ENCODE measurements around the gene RAPSN. TPM values are rescaled to one million over a fixed set of nuclear protein-coding genes. Genes with fewer than 3 reads are reported as not detected.

RAPSN gene
- total RNA-seq, 1 donor from 2014 or later, result 0.16 TPM

- peak overlapping the region; percentile 82 for H3K27ac Mint-ChIP-seq (ENCODE audit: unreplicated experiment)
- no peaks in the 10 kb centered on the region for H3K4me1 Mint-ChIP-seq
- H3K9me3 Mint-ChIP-seq, result no peaks in the 10 kb centered on the region
- no peak for DNase-seq (ENCODE audit: low read depth, low spot score)
- H3K4me3 Mint-ChIP-seq, result peak overlapping the region; percentile 61
- no peaks in the 10 kb centered on the region for H3K27me3 Mint-ChIP-seq (ENCODE audit: low read depth)
- TF ChIP-seq, protein P1, sequence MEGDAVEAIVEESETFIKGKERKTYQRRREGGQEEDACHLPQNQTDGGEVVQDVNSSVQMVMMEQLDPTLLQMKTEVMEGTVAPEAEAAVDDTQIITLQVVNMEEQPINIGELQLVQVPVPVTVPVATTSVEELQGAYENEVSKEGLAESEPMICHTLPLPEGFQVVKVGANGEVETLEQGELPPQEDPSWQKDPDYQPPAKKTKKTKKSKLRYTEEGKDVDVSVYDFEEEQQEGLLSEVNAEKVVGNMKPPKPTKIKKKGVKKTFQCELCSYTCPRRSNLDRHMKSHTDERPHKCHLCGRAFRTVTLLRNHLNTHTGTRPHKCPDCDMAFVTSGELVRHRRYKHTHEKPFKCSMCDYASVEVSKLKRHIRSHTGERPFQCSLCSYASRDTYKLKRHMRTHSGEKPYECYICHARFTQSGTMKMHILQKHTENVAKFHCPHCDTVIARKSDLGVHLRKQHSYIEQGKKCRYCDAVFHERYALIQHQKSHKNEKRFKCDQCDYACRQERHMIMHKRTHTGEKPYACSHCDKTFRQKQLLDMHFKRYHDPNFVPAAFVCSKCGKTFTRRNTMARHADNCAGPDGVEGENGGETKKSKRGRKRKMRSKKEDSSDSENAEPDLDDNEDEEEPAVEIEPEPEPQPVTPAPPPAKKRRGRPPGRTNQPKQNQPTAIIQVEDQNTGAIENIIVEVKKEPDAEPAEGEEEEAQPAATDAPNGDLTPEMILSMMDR (conservative IDR thresholded peaks at IDR 0.05), result no peak
- H3K36me3 Mint-ChIP-seq (ENCODE audit: low read depth), result peaks cover 6% of the 10 kb centered on the region
Measured at GRCh38 chr11:47415091-47415854, 33.7 kb downstream of the RAPSN start.

DNA sequence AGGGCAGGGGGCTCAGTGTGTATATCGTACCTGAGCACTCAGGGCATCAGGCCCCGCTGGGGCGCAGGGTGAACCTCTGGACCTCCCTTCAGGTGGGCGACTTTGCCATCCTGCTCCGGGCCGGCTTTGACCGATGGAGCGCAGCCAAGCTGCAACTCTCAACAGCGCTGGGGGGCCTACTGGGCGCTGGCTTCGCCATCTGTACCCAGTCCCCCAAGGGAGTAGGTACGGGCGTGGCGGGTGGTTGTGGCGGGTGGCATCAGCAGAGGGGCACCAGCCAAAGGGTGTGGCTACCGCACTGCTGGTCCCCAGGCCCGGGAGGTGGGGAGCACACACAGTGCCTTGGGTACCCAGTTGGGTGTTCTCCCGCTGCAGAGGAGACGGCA, 34.3 kb downstream of the RAPSN start:
- Mint-ChIP-seq H3K27me3 (ENCODE audit: low read depth) (no peaks in the 10 kb centered on the region), H3K4me1 (no peaks in the 10 kb centered on the region), H3K4me3 (no peak overlapping the region), H3K36me3 (ENCODE audit: low read depth) (peaks cover 6% of the 10 kb centered on the region), H3K27ac (ENCODE audit: unreplicated experiment) (no peak overlapping the region), H3K9me3 (no peaks in the 10 kb centered on the region)
- DNase-seq (ENCODE audit: low read depth, low spot score), result no peak
- TF ChIP-seq, protein P1 (conservative IDR thresholded peaks at IDR 0.05), result no peak

DNA sequence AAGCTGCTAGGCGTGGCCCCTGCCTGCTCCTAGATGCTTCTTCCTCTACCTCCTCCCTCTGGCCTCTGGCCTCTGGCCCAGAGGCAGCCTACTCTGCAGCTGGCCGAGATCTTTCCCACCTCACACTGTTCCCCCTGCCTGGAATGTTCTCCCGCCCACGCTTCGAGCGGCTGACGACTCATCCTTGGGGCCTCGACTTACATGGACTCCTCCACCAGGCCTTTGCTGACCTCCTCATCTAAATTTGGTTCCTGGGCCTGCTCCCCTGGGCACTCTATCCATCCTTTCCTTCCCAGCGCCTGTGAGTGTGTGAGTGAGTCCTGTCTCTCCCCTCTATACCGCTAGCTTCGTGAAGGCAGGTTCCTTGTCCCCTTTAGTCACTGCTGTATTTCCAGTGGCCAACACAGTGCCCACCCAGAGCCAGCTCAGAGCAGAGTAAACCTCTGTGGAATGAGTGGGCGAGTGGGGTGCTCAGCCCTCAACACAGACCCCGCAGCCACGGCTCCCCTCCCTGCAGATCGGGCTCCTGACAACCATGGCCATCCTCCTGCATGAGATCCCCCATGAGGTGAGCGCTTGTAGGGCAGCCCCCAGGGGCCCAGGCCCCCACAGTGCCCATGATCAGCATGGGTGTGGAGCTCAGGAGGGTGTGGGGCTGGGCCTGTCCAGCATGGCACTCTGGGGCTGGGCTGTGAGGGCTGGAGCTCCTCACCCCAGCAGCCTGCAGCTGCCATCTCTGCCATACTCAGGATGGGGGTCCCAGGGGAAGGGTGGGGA, 34.8 kb downstream of the RAPSN start:
- H3K4me1 Mint-ChIP-seq, result peaks cover 4% of the 10 kb centered on the region
- no peak for DNase-seq (ENCODE audit: low read depth, low spot score)
- no peaks in the 10 kb centered on the region for H3K9me3 Mint-ChIP-seq
- H3K27ac Mint-ChIP-seq (ENCODE audit: unreplicated experiment), result no peak overlapping the region
- H3K4me3 Mint-ChIP-seq, result peak overlapping the region; percentile 73
- TF ChIP-seq, protein P1 (conservative IDR thresholded peaks at IDR 0.05), result no peak
- peaks cover 6% of the 10 kb centered on the region for H3K36me3 Mint-ChIP-seq (ENCODE audit: low read depth)
- no peaks in the 10 kb centered on the region for H3K27me3 Mint-ChIP-seq (ENCODE audit: low read depth)

- H3K36me3 Mint-ChIP-seq (ENCODE audit: low read depth), result peaks cover 6% of the 10 kb centered on the region
- no peaks in the 10 kb centered on the region for H3K27me3 Mint-ChIP-seq (ENCODE audit: low read depth)
- H3K27ac Mint-ChIP-seq (ENCODE audit: unreplicated experiment), result no peak overlapping the region
- no peak for DNase-seq (ENCODE audit: low read depth, low spot score)
- H3K4me3 Mint-ChIP-seq, result peak overlapping the region; percentile 73
- H3K4me1 Mint-ChIP-seq, result peaks cover 7% of the 10 kb centered on the region
- H3K9me3 Mint-ChIP-seq, result no peaks in the 10 kb centered on the region
- TF ChIP-seq, protein P1 (conservative IDR thresholded peaks at IDR 0.05), result no peak
Measured at GRCh38 chr11:47413351-47413750, 35.6 kb downstream of the RAPSN start.

GRCh38 chr11:47411884-47412746, 36.8 kb downstream of the RAPSN start:
- no peaks in the 10 kb centered on the region for H3K9me3 Mint-ChIP-seq
- peak overlapping the region; percentile 68 for H3K4me3 Mint-ChIP-seq
- peaks cover 15% of the 10 kb centered on the region for H3K4me1 Mint-ChIP-seq
- peak; percentile 75 for DNase-seq (ENCODE audit: low read depth, low spot score)
- TF ChIP-seq, protein P1 (conservative IDR thresholded peaks at IDR 0.05), result peak; percentile 77
- peaks cover 6% of the 10 kb centered on the region for H3K36me3 Mint-ChIP-seq (ENCODE audit: low read depth)
- no peaks in the 10 kb centered on the region for H3K27me3 Mint-ChIP-seq (ENCODE audit: low read depth)
- H3K27ac Mint-ChIP-seq (ENCODE audit: unreplicated experiment), result no peak overlapping the region
